GM18526 (cell line): ENCODE measurements around the gene CCDC197.

ENCODE experiments used
- POLR2A ChIP-seq: IDR thresholded peaks from 3 replicates; pipeline ENCODE4 v1.6.1; 2011; ENCODE audit not compliant: insufficient read length; ENCODE audit errors: extremely low read depth

Gene CCDC197

GRCh38 chr14:93997916-93998870, 1.1 kb downstream of the CCDC197 start:
- no peak for TF ChIP-seq POLR2A

GRCh38 chr14:93998871-93999403, 1.8 kb downstream of the CCDC197 start:
- no peak for TF ChIP-seq POLR2A

GRCh38 chr14:93999573-93999972, 2.5 kb downstream of the CCDC197 start:
- TF ChIP-seq POLR2A, result no peak

- TF ChIP-seq POLR2A, result no peak
Measured at GRCh38 chr14:94000267-94000666, 3.2 kb downstream of the CCDC197 start.

GRCh38 chr14:94001016-94001415, 3.9 kb downstream of the CCDC197 start:
- TF ChIP-seq POLR2A, result no peak

GRCh38 chr14:94001501-94002396, 4.6 kb downstream of the CCDC197 start:
- TF ChIP-seq POLR2A, result no peak

- no peak for TF ChIP-seq POLR2A
Measured at GRCh38 chr14:94003397-94003796, 6.3 kb downstream of the CCDC197 start.

- TF ChIP-seq POLR2A, result no peak
Measured at GRCh38 chr14:94004015-94004414, 6.9 kb downstream of the CCDC197 start.

- TF ChIP-seq POLR2A, result no peak
Measured at GRCh38 chr14:94005324-94006073, 8.4 kb downstream of the CCDC197 start.

GRCh38 chr14:94008234-94008633, 11.1 kb downstream of the CCDC197 start:
- TF ChIP-seq POLR2A, result no peak

GRCh38 chr14:94009767-94010166, 12.7 kb downstream of the CCDC197 start:
- no peak for TF ChIP-seq POLR2A

GRCh38 chr14:94010625-94011024, 13.5 kb downstream of the CCDC197 start:
- no peak for TF ChIP-seq POLR2A

- no peak for TF ChIP-seq POLR2A
Measured at GRCh38 chr14:94011795-94012194, 14.7 kb downstream of the CCDC197 start.

GRCh38 chr14:94014382-94014781, 17.3 kb downstream of the CCDC197 start:
- TF ChIP-seq POLR2A, result no peak

- TF ChIP-seq POLR2A, result no peak
Measured at GRCh38 chr14:94015223-94015622, 18.1 kb downstream of the CCDC197 start.
